Epidermal melanocyte (primary cell): Measurements from ENCODE around the gene GPHN.

Source experiments
- DNase-seq: peaks from one replicate; pipeline ENCODE4 v3.0.0; 2011; ENCODE audit warnings: low spot score; ENCODE audit not compliant: insufficient read length

Gene GPHN

DNA sequence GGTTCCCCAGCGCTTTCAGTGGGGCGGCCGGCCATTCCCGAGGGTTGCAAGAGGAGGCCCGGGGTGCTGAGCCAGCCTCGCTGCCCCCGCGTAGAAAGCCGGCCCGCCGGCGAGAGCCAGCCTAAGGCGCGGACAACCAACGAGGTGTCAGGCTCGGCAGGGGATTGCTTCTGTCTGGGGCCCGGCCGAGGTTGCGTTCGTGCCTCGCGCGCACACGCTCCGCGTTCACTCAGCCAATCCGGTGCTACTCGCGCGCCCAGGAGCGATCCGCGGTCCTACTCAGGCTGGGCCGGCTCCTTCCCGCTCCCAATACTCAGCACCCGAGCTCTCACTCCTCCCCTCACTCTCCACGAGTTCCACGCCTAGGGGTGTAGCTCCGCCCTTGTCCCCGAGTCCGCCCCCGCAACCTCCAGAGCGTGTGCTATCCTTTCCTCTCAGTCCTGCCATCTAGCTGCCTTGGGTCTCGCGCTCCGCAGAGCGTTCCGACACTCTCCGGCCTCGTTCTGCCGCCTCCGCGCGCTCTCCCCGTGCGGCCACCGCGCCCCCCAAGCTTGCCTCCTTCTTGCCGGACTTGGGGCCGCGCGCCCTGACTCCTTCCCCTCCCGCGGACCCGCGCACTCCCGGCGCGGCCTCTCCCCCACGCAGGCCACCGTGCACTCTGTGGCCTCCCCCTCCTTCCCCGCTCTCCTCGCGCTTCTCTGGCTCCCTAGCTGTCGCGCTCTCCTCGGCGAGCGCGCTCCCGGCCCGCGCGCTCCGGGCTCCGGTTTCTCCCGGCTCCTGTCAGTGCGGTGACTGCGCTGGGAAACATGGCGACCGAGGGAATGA is at the start of gene GPHN:
Gene GPHN (plus strand): TSS at position 426 of the 825 bp plus-strand sequence.
- DNase-seq: peak; percentile 79

DNA sequence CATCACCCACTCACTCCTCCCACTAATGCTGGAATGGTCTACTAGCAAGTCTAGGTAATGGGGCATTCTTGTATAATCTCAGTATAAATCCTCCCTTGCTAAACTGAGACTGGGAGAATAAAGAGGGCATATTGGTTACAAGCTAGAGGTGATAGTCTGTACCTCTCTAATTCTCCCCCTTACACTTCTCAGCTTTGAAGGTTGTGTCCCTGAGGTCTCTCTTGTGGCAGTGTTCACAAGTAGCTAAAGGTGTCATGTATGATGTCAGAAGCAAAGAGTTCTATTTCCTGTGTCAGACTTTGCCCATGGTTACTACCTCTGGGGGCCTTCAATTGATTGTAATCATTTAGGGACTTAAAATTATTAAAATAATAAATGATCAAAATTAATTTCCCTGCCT is 48.3 kb upstream of the GPHN start:
- DNase-seq: no peak

DNA sequence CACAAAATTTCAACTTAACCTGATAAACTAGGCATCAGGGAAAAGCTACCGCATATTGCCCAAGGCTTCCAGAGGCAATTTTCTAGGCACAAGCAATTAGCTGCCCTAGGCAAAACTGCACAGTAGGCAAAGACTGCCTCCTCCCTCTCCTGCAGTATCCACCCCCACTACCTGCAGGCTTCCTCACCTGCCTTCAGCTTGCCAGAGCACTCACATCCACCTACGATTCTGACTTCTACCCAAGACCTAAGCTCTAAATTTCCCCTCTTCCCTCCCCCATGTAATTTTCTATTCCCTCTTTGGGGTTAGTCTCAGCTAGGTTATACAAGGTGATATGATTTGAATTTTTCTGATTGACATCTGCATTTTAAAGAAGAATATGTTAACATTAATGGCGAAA is 43.7 kb upstream of the GPHN start:
- no peak for DNase-seq

DNA sequence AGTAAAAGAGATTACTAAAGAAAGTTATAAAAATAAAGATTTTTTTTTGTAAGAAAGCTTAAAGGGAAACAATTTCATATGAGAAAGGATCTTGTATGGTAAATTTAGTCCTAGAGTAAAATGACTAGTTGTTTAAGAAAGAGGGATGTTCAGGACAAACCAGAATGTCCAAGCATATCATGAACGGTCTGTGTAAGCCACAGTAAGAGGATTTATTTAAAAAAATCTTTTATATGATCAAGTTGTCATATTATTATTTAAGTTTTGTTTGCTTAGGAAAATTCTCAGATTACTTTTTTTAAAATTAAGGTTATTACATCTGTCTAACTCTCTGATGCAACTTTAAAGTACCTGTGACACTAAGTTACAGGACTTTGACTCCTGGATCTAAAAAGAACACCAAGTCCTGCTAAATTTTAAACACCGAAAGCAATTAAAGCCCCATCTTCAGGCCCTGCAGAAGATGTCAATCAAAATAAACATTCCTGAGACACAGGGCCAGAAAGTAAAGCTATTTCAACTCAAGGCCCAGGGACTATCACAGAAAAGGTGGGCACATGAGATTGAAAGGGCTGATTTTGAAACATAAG is 39.1 kb upstream of the GPHN start:
- no peak for DNase-seq

DNA sequence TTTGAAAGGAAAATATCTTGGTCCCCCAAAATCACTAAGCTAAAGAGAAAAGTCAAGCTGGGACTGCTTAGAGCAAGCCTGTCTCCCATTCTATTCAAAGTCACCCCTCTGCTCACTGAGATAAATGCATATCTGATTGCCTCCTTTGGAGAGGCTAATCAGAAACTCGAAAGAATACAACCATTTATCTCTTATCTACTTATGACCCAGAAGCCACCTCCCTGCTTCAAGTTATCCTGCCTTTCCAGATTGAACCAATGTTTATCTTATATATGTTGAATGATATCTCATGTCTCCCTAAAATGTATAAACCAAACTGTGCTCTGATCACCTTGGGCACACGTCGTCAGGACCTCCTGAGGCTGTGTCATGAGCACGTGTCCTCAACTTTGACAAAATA is 36.4 kb upstream of the GPHN start:
- DNase-seq: no peak

DNA sequence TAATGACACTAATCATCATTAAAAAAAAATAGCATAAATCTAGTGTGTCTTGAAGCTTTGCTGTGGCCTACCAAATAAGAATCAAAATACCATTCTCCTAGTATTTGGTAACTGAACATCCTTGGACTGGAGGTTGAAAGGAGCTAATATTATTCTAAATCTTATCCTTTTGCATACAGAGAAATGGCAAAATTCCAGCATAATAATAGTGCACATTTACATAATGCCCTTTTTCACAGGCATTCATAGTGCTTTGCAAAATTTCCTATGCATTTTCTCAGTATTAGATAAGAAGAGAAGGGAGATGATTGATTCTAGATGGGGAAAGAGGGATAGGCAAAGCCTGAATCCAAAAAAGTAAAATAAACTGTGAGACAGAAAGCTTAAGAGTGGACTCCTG is 35.7 kb upstream of the GPHN start:
- no peak for DNase-seq

DNA sequence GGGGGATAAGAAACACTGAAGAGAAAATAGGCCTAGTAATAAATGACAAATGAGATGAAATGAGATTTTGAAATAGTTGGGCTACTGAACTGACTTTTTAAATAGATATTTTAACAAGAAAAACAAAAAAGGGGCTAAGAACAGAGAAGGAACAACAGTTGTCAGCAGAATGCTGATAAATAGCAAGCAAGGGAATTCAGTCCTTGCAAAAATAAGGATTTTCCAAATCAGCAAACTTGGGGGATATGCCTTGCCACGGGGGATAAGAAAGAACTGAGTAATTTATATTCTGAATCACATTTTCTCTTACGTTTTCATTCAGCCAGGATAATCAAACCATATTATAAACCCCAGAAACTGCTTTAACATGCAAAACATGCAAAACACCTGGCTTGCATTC is 34.7 kb upstream of the GPHN start:
- DNase-seq: no peak

DNA sequence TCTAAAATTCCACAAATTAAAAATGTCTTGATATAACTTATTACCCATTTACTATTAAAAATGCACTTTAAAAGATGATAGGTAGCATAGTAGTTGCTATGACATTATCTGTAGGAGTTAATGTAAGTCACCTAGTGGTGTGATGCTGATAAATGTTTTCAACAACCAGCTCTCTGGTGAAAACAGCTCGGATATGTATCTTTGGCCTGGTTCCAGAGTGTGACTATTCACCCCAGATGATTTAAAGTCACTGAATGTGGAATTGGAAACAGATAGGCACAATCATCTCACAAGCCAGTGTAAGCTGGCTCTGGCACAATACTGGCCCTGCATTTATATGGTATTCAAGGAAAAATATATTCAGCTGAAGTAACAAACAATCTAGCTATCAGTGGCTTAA is 31.0 kb upstream of the GPHN start:
- DNase-seq: no peak

DNA sequence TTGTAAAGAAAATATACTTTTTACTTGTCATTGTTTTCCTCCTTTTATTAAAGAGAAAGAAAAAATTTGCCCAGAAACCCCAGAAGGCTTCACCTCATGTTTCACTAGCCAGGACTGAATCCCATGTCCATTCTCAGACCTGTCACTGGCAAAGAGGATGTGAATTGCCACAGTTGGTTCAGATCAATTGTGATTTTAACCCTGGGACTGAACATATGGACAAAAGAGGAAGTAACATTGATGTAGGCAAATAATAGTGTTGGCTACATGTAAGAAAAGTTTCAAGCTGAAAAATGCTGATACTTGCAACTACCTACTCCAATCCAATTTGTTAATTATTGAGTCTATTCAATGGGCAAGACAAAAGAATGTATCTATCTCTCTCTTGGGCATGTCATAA is 30.4 kb upstream of the GPHN start:
- no peak for DNase-seq

DNA sequence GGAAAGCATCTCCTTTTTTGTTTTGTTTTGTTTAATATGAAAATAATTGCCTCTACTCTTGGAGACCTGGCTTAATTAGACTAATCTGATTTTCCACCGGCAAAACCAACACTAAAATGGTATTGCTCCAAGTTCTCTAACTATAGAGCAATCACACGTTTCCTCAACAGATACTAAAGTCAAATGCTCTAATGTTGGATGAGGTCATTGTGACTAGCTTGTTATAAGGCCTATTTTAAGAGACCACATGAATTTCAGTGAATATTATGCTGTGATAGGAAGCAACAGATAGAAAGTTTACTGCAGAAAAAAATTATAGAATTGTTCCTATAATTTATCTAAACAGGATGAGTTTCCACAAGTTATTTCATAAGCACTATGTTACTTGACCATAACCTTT is 25.1 kb upstream of the GPHN start:
- no peak for DNase-seq

DNA sequence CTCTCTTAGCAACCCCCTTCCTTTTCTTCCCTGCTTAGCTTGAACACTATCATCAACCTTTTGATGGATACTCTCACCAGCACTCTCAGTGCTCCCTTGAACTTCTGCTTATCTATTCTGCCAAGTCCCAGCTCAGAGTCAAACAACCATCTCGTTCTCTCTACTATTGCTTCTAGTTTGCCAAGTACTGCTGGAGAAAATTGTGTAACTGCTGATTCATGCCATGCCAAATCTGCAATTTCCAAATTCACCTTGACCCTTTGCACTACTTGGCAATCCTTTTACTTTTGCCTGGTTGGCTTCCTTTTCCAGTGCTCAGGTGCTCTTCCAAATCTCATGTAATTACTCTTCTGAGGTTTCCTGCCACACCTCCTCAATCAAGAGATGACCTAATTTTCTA is 24.6 kb upstream of the GPHN start:
- DNase-seq: no peak

DNA sequence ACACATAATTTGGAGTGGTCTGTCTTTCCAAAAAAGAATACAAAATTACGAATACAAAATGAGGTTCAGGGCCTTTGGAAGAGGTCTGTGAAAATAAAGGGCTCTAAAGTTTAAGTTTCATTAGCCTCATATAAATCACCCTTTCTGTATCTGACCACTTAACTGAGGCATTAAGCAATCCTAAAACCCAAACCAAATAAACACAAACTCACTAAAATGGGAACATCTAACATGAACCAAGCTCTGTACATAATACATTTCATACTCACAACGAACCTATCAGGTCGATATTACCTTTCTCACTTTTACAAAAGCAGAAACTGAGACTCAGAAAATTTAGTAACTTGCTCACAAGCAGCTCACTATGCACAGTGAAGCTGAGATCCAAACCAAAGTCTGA is 22.9 kb upstream of the GPHN start:
- DNase-seq: no peak

DNA sequence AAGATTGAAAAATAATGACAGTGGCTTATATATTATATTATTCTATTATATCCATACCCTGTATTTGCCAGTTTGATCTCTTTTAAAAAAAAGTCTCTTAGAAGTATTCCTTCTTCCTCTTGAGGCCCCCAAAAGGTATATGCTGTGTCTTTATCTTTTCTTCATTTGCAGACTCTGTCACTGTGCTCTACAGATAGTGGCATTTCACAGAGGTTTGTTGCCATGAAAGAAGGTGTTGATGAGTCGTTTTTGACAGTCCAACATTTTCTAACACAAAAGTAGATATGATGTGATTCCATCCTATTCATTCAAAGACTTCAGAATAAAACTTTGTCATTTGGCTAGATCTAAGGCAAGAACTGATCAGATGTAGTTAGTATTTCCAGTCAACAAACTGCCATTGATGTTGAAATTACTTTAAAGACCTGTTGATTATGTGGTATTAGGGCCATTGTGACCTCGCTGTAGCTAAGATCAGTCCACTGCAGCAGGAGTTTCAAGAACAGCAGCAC is 22.0 kb upstream of the GPHN start, which contains the start of gene CCDC196:
Gene CCDC196 (plus strand): TSS at position 462 of the 512 bp plus-strand sequence. CDS start 132 bp downstream, outside the sequence.
- no peak for DNase-seq

DNA sequence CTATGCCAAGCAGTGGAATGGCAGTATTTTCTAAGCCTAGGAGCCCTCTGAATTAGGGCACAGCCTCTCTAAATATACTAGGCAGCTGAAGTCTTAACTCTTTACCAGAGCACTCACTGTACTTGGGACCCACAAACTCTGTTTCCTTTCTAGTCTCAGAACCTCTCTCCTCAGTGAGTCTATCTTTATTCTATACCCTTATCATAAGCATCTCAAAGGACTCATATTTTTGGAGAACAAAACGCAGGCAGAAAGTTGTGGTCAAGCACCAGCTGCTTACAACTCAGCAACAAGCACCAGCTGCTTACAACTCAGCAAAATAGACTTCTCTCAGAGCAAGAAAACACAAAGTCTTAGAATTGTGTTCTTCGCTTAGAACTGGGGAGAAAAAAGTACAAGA is 20.8 kb upstream of the GPHN start:
- DNase-seq: no peak

DNA sequence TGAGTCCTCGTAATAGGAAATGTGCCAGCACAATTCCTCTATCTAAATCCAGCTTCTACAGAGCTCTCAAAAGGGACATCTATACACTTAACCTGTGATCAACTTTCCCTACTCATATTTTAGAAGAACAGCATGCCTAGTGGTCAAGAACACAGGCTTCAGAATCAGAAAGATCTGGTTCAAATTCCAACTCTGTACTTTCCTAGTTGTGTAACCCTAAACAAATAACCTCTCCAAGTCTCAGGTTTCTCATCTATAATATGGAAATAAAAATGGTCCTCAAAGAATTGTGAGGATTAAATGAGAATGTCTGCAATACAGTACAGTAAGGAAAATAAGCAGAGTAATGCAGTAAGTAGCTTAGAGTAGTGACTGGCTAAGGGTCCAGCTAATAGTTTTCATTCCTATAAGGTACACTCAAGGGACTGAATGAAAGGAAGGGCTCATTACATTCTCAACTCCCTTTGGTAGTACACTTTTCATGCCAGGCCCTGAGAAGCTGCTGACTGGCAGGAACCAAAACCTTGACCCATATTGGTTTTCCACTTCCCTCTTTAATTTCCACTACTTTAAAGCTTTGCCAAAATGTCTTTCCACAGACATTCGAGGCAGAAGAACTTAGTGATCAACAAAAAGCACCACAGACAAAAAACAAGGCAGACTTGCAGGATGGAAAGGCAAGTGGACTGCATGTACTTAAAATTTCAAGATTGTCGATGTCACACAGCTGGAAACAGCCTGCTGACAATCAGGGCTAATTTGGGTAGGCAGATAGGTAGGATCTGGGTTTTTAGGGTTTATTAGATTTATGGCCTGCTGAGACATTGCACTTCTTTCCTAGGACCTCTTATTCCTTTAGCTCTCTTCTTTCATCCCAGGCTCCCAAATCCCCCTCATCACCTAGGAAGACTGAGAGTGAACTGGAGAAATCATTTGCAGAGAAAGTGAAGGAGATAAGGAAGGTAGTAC is 17.5 kb upstream of the GPHN start:
- no peak for DNase-seq

DNA sequence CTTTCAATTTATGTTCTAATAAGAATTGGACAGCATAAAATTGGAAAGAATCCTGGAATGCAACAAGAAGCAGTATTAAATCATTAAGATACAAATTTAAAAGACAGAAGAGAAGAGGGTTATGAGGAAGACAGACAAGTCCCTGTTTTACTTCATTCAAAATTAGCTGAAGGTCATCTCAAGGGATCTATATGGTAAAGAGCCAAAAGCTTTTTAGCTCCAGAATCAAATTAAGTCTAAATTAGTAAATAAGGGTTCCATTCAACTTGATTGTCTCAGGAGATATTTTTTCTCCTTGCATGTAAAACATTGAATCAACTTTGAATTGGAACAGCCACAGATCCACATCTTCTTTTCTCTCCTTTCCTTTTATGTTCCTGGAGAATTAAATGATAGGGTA is 14.2 kb upstream of the GPHN start:
- DNase-seq: no peak

DNA sequence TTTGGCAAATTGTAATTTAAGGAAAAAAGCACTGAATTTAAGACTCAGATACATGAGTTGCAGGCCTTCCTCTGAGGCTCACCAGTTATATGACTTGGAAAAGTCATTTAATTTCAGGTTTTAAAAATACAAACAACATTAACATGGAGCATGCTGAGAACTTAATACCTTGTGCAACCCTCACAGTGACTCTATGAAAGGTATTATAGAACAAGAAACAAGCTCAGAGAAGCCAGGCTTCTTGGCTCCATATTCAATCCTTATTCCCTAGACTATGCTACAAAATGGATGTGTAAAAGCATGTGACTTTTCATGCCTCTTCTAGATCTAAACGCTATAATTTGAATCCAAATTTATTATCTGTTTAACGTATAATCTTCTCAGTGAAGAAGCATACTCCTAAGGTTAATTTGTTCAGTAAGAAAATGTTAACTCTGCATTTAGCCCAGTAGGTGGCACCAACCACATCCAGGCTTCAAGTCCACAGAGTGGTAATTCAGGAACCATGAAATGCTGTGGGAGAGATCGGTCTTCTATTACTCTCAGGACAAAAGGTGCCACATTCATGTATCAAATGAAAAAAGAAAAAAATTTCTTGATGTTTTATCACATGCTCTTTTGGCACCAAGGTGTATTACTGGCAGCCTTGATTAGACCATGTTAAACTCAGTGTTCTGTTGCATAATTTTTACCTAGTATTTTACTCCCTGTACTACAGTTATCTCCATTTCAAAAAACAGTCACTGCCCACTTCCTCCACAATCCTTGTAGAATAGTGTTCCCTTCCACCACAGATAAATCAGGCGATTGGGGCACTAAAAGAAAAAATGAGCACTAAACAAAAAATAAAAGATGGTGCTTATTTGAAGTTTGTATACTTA is 12.5 kb upstream of the GPHN start:
- DNase-seq: peak; percentile 37

DNA sequence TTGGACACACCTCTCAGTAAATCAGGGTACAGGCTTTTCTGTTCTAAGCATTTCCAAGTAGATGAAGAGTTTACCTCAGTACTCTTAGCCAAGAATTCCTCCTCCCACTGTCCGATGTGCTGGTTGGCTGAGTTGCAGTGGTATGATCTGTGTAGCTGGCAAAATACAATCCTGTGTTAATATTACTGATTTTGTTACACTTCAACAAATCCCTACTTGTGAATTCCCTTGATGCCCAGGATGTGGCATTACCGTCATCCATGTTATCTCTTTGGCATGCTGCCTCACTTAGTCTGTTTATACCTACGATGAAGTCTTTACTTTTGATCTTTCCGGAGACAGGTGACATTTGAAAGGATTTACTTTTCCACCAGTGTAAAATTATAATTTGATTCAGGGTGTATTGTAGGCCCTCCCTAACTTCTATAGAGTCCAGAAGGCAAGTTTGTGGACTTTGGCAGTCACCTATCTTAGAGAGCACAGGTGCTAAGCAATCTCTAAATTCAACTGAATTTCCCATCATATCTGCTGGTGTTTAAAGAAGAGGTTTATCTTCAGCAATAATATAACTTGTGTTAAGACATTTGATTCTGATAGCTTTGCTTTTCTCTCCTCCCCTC is 11.6 kb upstream of the GPHN start:
- DNase-seq: no peak

DNA sequence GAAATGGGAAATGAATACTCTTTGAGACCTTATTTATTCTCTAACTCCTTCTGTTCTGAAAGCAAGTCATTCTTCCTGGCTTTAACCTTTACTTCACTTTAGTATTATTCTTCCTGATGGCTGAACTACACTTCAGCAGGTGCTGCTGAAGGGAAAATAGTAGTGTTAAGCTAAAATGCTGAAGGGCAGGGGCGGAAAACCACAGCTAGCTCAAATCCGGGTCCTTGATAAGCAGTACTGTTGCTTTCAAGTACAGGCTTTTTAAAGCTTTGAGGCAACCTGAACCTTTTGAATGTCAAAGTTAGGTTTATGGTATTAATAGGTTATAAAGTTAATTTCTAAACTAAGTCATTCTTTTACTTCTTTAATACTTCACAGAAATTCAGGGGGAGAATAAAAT is 11.0 kb upstream of the GPHN start:
- DNase-seq: no peak

DNA sequence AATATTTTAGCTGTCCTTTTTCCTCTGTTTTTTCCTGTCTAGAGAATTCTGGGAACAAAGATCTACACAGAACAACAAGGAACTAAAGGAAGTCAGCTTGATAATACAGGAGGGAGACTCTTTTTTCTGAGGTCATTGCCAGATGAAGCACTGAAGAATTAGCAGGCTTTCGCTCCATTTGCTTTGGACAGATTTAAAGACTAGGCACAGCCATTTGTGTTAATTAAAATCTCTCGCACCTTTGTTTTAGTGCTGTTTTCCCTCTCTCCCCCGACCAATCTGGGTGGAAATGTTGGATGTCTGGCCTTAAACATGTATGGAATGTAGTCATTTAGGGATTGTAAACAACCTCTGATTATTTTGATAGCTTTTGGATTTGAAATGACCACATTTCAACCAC is 9.6 kb upstream of the GPHN start:
- no peak for DNase-seq
